K562 (cell line): Measurements from ENCODE around the gene EVC. TPM values are rescaled to one million over a fixed set of nuclear protein-coding genes. Genes with fewer than 3 reads are reported as not detected.

ENCODE experiments used
- CBFB ChIP-seq: sonication (generic); formaldehyde crosslinking; IDR thresholded peaks from 2 replicates; pipeline ENCODE4 v1.4.0; 2020; ENCODE audit warnings: mild to moderate bottlenecking, missing genetic modification reagents
- CBX2 ChIP-seq: fragments of 200-600 bp; sonication (generic); IDR thresholded peaks from one replicate; pipeline ENCODE4 v1.6.1; 2012; ENCODE audit warnings: mild to moderate bottlenecking, low read length, inconsistent platforms; ENCODE audit not compliant: insufficient read depth, poor library complexity, severe bottlenecking
- E2F8 ChIP-seq: fragments of 450-650 bp; IDR thresholded peaks from 2 replicates; pipeline ENCODE4 v1.7.1; 2018; ENCODE audit warnings: mild to moderate bottlenecking, low read depth; ENCODE audit not compliant: partially characterized antibody
- RERE ChIP-seq: sonication (generic); formaldehyde crosslinking; IDR thresholded peaks from 2 replicates; pipeline ENCODE4 v1.8.0; 2023; ENCODE audit warnings: missing genetic modification reagents, mild to moderate bottlenecking, borderline replicate concordance
- SP1 ChIP-seq: sonication (generic); formaldehyde crosslinking; IDR thresholded peaks from 2 replicates; pipeline ENCODE4 v1.8.1; 2022; ENCODE audit warnings: mild to moderate bottlenecking, missing genetic modification reagents
- ZNF124 ChIP-seq: sonication (generic); formaldehyde crosslinking; IDR thresholded peaks from 2 replicates; pipeline ENCODE4 v1.8.1; 2022; ENCODE audit warnings: missing genetic modification reagents
- ZNF23 ChIP-seq: fragments of 250-450 bp; sonication (Bioruptor Pico); IDR thresholded peaks from 2 replicates; pipeline ENCODE4 v1.4.0; 2020; ENCODE audit warnings: mild to moderate bottlenecking
- polyA plus RNA-seq, 8 experiments: library from polyadenylated mRNA; depleted of rRNA in 4 of 8; stranded (reverse) in 5 of 8; unstranded in 3 of 8; fragments of >200 nt; fragmentation: Nextera tagmentation in 2 of 8; fragmentation: Illumina TruSeq in 1 of 8; extraction: Ambion mirVana in 2 of 8; extraction: Trizol in 1 of 8; gene quantifications; 2 replicates each; pipeline versions ENCODE4 v1.2.1 to v1.2.3, GENCODE V29; 2011 to 2014; ENCODE audit warnings: inconsistent platforms in 1 of 8, missing spikeins in 1 of 8
- total RNA-seq, 7 experiments: library from RNA; depleted of rRNA in 6 of 7; stranded (reverse); fragments of >200 nt in 6 of 7; fragmentation: Illumina TruSeq in 2 of 7; extraction: Trizol in 2 of 7; gene quantifications; 2 replicates each; pipeline versions ENCODE4 v1.2.1 to v1.2.3, GENCODE V29; 2011 to 2021; ENCODE audit warnings: low replicate concordance in 1 of 7
- TF ChIP-seq, protein P1 (sequence below): fragments of 250-450 bp; sonication (Bioruptor Pico); IDR thresholded peaks from 2 replicates; pipeline ENCODE4 v1.8.0; 2021; ENCODE audit warnings: borderline replicate concordance, mild to moderate bottlenecking, moderate library complexity; ENCODE audit not compliant: poor library complexity, severe bottlenecking

Gene EVC
- total and polyA plus RNA-seq, 9 of the 15 experiments (the other 6 are each of a cell fraction or from before 2014, with no cell fraction given) = 0.03 to 3.2 (median 1.1) TPM

DNA sequence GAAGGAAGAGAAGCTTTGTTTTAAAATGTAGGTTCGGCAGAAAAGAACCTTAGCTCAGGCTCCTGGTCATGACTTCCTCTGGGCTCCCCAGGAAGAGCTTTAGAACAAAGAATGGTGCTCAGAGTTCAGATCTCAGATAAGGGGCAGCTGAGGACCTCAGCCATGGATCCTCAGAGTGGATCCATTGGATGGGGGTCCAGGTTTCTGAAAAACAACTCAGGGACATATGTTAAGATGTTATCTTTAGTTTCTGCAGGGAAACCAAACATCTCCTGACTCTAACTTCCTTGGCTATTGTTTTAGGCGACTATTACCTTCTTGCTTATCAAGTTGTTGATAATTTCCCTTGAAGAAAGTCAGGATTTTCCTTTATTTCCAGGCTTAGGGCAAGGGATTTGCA is 5.4 kb downstream of the EVC start (continued):
- TF ChIP-seq RERE (CRISPR knock-in tag) (no peak), ZNF124 (no peak), CBX2 (no peak), ZNF23 (CRISPR knock-in tag) (no peak), SP1 (CRISPR knock-in tag) (no peak), E2F8 (no peak), CBFB (CRISPR knock-in tag) (no peak)
- TF ChIP-seq, protein P1, sequence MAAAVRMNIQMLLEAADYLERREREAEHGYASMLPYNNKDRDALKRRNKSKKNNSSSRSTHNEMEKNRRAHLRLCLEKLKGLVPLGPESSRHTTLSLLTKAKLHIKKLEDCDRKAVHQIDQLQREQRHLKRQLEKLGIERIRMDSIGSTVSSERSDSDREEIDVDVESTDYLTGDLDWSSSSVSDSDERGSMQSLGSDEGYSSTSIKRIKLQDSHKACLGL (CRISPR knock-in tag) = no peak
